Breast epithelium (tissue), 4 donors: ENCODE measurements around the gene CDC42EP4. TPM values are rescaled to one million over a fixed set of nuclear protein-coding genes. Genes with fewer than 3 reads are reported as not detected.

Experiments used
- DNase-seq, 2 donors: peaks; one replicate each; pipeline ENCODE4 v3.0.0-alpha.2; 2019; ENCODE audit warnings: low spot score in 2 of 2
- H3K27ac ChIP-seq, 2 donors: fragments of 200-600 bp; sonication (generic) in 1 of 2; one replicate each; pipeline ENCODE4 v1.5.1; 2016 to 2019; ENCODE audit warnings: mild to moderate bottlenecking in 1 of 2
- H3K27me3 ChIP-seq, 2 donors: fragments of 200-600 bp; sonication (generic) in 1 of 2; one replicate each; pipeline versions ENCODE4 v1.5.1 to v1.6.0; 2017 to 2019; ENCODE audit warnings: control low read depth in 1 of 2, mild to moderate bottlenecking in 1 of 2
- H3K36me3 ChIP-seq: fragments of 200-600 bp; one replicate; pipeline ENCODE4 v1.5.1; 2019
- H3K4me1 ChIP-seq, 2 donors: fragments of 200-600 bp; sonication (generic); one replicate each; pipeline ENCODE4 v1.5.1; 2016 to 2019; ENCODE audit warnings: control low read depth in 1 of 2
- H3K4me3 ChIP-seq, 3 donors: fragments of 200-600 bp; sonication (generic); 1 replicate in 2 of 3; 2 replicates in 1 of 3; pipeline ENCODE4 v1.5.1; 2016 to 2019; ENCODE audit warnings: mild to moderate bottlenecking in 3 of 3, moderate library complexity in 2 of 3
- H3K9me3 ChIP-seq, 2 donors: fragments of 200-600 bp; sonication (generic) in 1 of 2; one replicate each; pipeline ENCODE4 v1.5.1; 2016 to 2019; ENCODE audit warnings: control low read depth in 1 of 2
- POLR2A ChIP-seq: fragments of 450-650 bp; IDR thresholded peaks from one replicate; pipeline ENCODE4 v1.6.1; 2016; ENCODE audit warnings: antibody characterized with exemption, mild to moderate bottlenecking, moderate library complexity
- POLR2AphosphoS5 ChIP-seq, 3 donors: sonication (generic); formaldehyde crosslinking; IDR thresholded peaks; one replicate each; pipeline ENCODE4 v1.6.1; 2017; ENCODE audit warnings: antibody characterized with exemption in 3 of 3
- intact Hi-C: fragments of 100-400 bp; cut with DNase I; formaldehyde crosslinking; loops from one replicate; pipeline ENCODE4 v1.15.1; 2023; ENCODE audit warnings: low total_unique reads
- total RNA-seq, 3 donors: library from RNA; depleted of rRNA; stranded (reverse); fragments of >200 nt; gene quantifications; one replicate each; pipeline ENCODE4 v1.1.0, GENCODE V29; 2016
- TF ChIP-seq, protein P1 (sequence below), 3 donors: fragments of 450-650 bp; IDR thresholded peaks; one replicate each; pipeline ENCODE4 v1.5.1; 2016 to 2017; ENCODE audit warnings: antibody characterized with exemption in 3 of 3, mild to moderate bottlenecking in 3 of 3, moderate library complexity in 3 of 3

CDC42EP4 gene
- total RNA-seq, 3 donors from 2014 or later, result 71.0 to 141 (median 112) TPM

GRCh38 chr17:73289549-73290254 lies 22.1 kb downstream of the CDC42EP4 start:
- intact Hi-C loops, result no loop called here
- Histone ChIP-seq H3K27me3 (no peaks in the 10 kb centered on the region), H3K9me3 (no peaks in the 10 kb centered on the region), H3K4me1 (peaks cover 48 to 74% of the 10 kb centered on the region in 2 donors), H3K4me3 (peak overlapping the region in 1 of 3 donors; percentile 16), H3K36me3 (no peaks in the 10 kb centered on the region), H3K27ac (peak overlapping the region; percentile 95 to 99)
- DNase-seq, result no peak
- no peak for TF ChIP-seq POLR2AphosphoS5 (IDR thresholded peaks at IDR 0.05)
- TF ChIP-seq POLR2A, result no peak
- TF ChIP-seq, protein P1, sequence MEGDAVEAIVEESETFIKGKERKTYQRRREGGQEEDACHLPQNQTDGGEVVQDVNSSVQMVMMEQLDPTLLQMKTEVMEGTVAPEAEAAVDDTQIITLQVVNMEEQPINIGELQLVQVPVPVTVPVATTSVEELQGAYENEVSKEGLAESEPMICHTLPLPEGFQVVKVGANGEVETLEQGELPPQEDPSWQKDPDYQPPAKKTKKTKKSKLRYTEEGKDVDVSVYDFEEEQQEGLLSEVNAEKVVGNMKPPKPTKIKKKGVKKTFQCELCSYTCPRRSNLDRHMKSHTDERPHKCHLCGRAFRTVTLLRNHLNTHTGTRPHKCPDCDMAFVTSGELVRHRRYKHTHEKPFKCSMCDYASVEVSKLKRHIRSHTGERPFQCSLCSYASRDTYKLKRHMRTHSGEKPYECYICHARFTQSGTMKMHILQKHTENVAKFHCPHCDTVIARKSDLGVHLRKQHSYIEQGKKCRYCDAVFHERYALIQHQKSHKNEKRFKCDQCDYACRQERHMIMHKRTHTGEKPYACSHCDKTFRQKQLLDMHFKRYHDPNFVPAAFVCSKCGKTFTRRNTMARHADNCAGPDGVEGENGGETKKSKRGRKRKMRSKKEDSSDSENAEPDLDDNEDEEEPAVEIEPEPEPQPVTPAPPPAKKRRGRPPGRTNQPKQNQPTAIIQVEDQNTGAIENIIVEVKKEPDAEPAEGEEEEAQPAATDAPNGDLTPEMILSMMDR (IDR thresholded peaks at IDR 0.05), result no peak

- intact Hi-C loops, result no loop called here
- TF ChIP-seq POLR2AphosphoS5 (IDR thresholded peaks at IDR 0.05) (peak in 2 of 3 donors; percentile 28 to 32), POLR2A (no peak)
- Histone ChIP-seq H3K4me3 (peak overlapping the region in 1 of 3 donors; percentile 7), H3K9me3 (no peaks in the 10 kb centered on the region), H3K27ac (peak overlapping the region; percentile 86 to 95), H3K27me3 (no peaks in the 10 kb centered on the region), H3K36me3 (no peaks in the 10 kb centered on the region), H3K4me1 (peaks cover 46 to 69% of the 10 kb centered on the region in 2 donors)
- DNase-seq, result peak; percentile 58 to 74
Measured at GRCh38 chr17:73288534-73289302, 23.1 kb downstream of the CDC42EP4 start.

GRCh38 chr17:73286863-73287296 lies 24.9 kb downstream of the CDC42EP4 start:
- Histone ChIP-seq H3K27me3 (no peaks in the 10 kb centered on the region), H3K4me1 (peaks cover 32 to 53% of the 10 kb centered on the region in 2 donors), H3K4me3 (no peak overlapping the region), H3K9me3 (no peaks in the 10 kb centered on the region), H3K27ac (peak overlapping the region; percentile 86 to 95), H3K36me3 (no peaks in the 10 kb centered on the region)
- intact Hi-C loops, result no loop called here
- TF ChIP-seq, protein P1 (IDR thresholded peaks at IDR 0.05), result no peak
- TF ChIP-seq POLR2AphosphoS5 (IDR thresholded peaks at IDR 0.05) (no peak), POLR2A (no peak)
- DNase-seq, result no peak

GRCh38 chr17:73285916-73286862 lies 25.6 kb downstream of the CDC42EP4 start:
- intact Hi-C loops, result no loop called here
- Histone ChIP-seq H3K4me3 (no peak overlapping the region), H3K27me3 (no peaks in the 10 kb centered on the region)

DNA sequence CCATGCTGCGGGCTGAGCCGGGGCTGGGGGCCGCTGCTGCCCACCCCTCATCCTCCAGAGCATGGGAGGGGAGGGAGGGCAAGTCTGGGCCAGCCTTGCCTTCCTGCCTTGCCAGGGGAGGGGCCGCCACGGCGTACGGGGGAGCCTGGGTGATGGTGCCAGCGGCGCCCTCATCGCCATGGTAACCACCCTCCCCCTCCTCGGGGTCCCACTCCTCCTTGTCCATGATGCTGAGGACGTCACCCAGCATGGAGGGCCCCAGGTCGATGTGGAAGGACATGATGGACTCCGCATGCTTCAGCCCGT lies 26.2 kb downstream of the CDC42EP4 start:
- Histone ChIP-seq H3K4me3 (peak overlapping the region in 1 of 3 donors; percentile 8), H3K27ac (peak overlapping the region; percentile 86 to 95), H3K36me3 (no peaks in the 10 kb centered on the region), H3K4me1 (peaks cover 19 to 39% of the 10 kb centered on the region in 2 donors), H3K9me3 (no peaks in the 10 kb centered on the region), H3K27me3 (no peaks in the 10 kb centered on the region)
- TF ChIP-seq, protein P1 (IDR thresholded peaks at IDR 0.05), result no peak
- no peak for TF ChIP-seq POLR2A
- TF ChIP-seq POLR2AphosphoS5 (IDR thresholded peaks at IDR 0.05), result no peak
- intact Hi-C loops, result no loop called here
- DNase-seq, result no peak

More at GRCh38 chr17:73285916-73286862, 25.6 kb downstream of the CDC42EP4 start:
- no peak for TF ChIP-seq POLR2A
- TF ChIP-seq POLR2AphosphoS5 (IDR thresholded peaks at IDR 0.05), result no peak
- TF ChIP-seq, protein P1 (IDR thresholded peaks at IDR 0.05), result no peak
- H3K9me3 ChIP-seq, result no peaks in the 10 kb centered on the region
- H3K27ac ChIP-seq, result peak overlapping the region; percentile 86 to 95
- H3K36me3 ChIP-seq, result no peaks in the 10 kb centered on the region
- no peak for DNase-seq
- peaks cover 25 to 46% of the 10 kb centered on the region in 2 donors for H3K4me1 ChIP-seq
